Osteoblast (primary cell): ENCODE measurements around the gene CREB3. TPM values are rescaled to one million over a fixed set of nuclear protein-coding genes. Genes with fewer than 3 reads are reported as not detected.

Source experiments
- DNase-seq: peaks from one replicate; pipeline ENCODE4 v3.0.0; 2011; ENCODE audit warnings: low spot score, mixed read lengths; ENCODE audit not compliant: insufficient read length; ENCODE audit errors: missing footprints
- H2AFZ ChIP-seq: 2 replicates; pipeline ENCODE4 v1.6.0; 2011; ENCODE audit warnings: mild to moderate bottlenecking, low read length
- H3K27ac ChIP-seq: 2 replicates; pipeline ENCODE4 v1.5.1; 2011; ENCODE audit warnings: mild to moderate bottlenecking, low read depth, low read length, moderate library complexity
- H3K27me3 ChIP-seq: 2 replicates; pipeline ENCODE4 v1.6.0; 2012; ENCODE audit warnings: mild to moderate bottlenecking, control low read depth, inconsistent platforms, low read length, moderate library complexity; ENCODE audit not compliant: insufficient read depth
- H3K36me3 ChIP-seq: 2 replicates; pipeline ENCODE4 v1.5.1; 2011; ENCODE audit warnings: mild to moderate bottlenecking, low read length, control low read depth, moderate library complexity; ENCODE audit not compliant: insufficient read depth
- H3K4me1 ChIP-seq: 2 replicates; pipeline ENCODE4 v1.5.1; 2011; ENCODE audit warnings: mild to moderate bottlenecking, low read length, control low read depth, moderate library complexity; ENCODE audit not compliant: insufficient read depth
- H3K4me2 ChIP-seq: 2 replicates; pipeline ENCODE4 v1.6.0; 2011; ENCODE audit warnings: mild to moderate bottlenecking, low read length; ENCODE audit not compliant: insufficient read depth
- H3K4me3 ChIP-seq: fragments of 200-600 bp; sonication (generic); 3 replicates; pipeline ENCODE4 v1.5.1; 2012; ENCODE audit warnings: mild to moderate bottlenecking, low read length, inconsistent platforms; ENCODE audit not compliant: insufficient read depth
- H3K79me2 ChIP-seq: 2 replicates; pipeline ENCODE4 v1.6.0; 2012; ENCODE audit warnings: mild to moderate bottlenecking, low read length, control low read depth, inconsistent platforms; ENCODE audit not compliant: insufficient read depth
- H3K9me3 ChIP-seq: 2 replicates; pipeline ENCODE4 v1.5.1; 2011; ENCODE audit warnings: low read depth, low read length, control low read depth
- H4K20me1 ChIP-seq: 2 replicates; pipeline ENCODE4 v1.6.0; 2012; ENCODE audit warnings: mild to moderate bottlenecking, low read length, control low read depth; ENCODE audit not compliant: insufficient read depth
- total RNA-seq: library from RNA; depleted of rRNA; stranded (reverse); fragments of >200 nt; gene quantifications from 2 replicates; pipeline ENCODE4 v1.2.3, GENCODE V29; 2012
- TF ChIP-seq, protein P1 (sequence below): IDR thresholded peaks from 2 replicates; pipeline ENCODE4 v1.5.1; 2011; ENCODE audit warnings: mild to moderate bottlenecking, low read depth, low read length, moderate library complexity; ENCODE audit errors: extremely low read depth

The CREB3 gene
- total RNA-seq, 1 donor, result 64.8 TPM

DNA sequence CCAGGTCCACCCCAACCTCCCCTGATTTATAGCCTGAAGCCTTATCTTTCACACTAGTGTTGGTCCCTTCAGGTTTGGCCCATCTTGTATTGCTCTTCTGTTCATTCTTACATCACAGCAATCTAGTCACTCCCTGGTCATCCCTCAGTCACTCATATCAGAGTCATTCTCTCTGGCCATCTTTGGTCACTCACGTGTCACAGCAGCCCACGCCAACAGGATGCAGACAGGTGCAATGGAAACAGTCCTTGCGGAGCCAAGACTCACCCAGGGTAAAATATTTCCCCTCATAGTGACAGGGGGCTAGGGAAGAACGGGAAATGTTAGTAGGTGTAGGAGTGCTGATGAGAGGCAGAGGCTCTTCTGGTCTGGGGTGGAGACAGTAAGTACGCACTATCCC, 21.0 kb downstream of the CREB3 start:
- H3K27me3 ChIP-seq, result no peaks in the 10 kb centered on the region
- peaks cover 31% of the 10 kb centered on the region for H3K36me3 ChIP-seq
- H3K4me3 ChIP-seq, result no peak overlapping the region
- no peak overlapping the region for H2AFZ ChIP-seq
- H3K27ac ChIP-seq, result no peak overlapping the region
- no peak overlapping the region for H3K4me2 ChIP-seq
- H4K20me1 ChIP-seq, result peaks cover 2% of the 10 kb centered on the region
- peaks cover 17% of the 10 kb centered on the region for H3K79me2 ChIP-seq
- H3K4me1 ChIP-seq, result peaks cover 25% of the 10 kb centered on the region
- TF ChIP-seq, protein P1, sequence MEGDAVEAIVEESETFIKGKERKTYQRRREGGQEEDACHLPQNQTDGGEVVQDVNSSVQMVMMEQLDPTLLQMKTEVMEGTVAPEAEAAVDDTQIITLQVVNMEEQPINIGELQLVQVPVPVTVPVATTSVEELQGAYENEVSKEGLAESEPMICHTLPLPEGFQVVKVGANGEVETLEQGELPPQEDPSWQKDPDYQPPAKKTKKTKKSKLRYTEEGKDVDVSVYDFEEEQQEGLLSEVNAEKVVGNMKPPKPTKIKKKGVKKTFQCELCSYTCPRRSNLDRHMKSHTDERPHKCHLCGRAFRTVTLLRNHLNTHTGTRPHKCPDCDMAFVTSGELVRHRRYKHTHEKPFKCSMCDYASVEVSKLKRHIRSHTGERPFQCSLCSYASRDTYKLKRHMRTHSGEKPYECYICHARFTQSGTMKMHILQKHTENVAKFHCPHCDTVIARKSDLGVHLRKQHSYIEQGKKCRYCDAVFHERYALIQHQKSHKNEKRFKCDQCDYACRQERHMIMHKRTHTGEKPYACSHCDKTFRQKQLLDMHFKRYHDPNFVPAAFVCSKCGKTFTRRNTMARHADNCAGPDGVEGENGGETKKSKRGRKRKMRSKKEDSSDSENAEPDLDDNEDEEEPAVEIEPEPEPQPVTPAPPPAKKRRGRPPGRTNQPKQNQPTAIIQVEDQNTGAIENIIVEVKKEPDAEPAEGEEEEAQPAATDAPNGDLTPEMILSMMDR, result no peak
- no peaks in the 10 kb centered on the region for H3K9me3 ChIP-seq
- DNase-seq, result no peak

DNA sequence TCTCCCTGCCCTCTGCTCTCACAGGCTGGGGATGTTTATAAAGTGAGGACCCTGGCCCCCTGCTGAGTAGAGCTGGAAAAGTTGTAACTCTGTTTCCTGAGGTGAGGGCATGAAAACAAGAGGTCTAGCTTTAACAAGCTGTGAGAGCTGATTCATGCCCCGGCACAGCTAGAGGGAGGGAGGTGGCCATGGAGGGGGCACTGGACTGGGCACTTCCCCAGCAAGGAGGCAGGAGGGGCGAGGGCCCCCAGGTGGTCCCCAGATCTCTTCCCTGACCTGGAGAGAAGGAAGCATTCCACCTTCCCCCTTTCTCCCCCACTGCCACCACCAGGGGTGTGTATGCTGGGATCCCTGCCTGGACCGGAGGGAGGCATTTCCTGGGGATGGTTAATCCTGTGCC, 21.8 kb downstream of the CREB3 start, which contains the start of gene MSMP:
Gene MSMP (minus strand): TSS at position 13 of the 400 bp plus-strand sequence. CDS start 147 bp downstream, outside the sequence.
- no peaks in the 10 kb centered on the region for H3K27me3 ChIP-seq
- peaks cover 29% of the 10 kb centered on the region for H3K4me1 ChIP-seq
- H2AFZ ChIP-seq, result no peak within 1 kb of the TSS
- no peak within 1 kb of the TSS for H3K27ac ChIP-seq
- peaks cover 2% of the 10 kb centered on the region for H4K20me1 ChIP-seq
- no peaks in the 10 kb centered on the region for H3K9me3 ChIP-seq
- TF ChIP-seq, protein P1, result no peak
- H3K79me2 ChIP-seq, result peaks cover 11% of the 10 kb centered on the region
- DNase-seq, result no peak
- H3K36me3 ChIP-seq, result peaks cover 31% of the 10 kb centered on the region
- no peak within 1 kb of the TSS for H3K4me2 ChIP-seq
- no peak within 1 kb of the TSS for H3K4me3 ChIP-seq

DNA sequence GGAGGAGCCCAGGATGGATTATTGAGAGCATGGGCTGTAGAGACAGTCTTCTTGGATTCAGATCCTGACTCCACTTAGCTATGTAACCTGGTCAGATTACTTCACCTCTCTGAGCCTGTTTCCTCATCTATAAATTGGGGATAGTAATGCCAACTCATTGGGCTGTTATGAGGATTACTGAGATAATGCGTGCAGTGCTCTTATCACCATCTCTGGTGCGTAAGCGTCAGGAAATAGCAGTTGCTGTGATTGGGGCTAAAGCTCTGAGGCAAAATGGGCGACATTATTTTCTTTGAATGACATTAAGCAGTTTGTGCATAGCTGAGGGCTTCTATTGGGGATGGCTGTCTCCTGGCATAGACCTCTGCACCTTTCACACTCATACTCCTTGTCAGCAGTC, 22.6 kb downstream of the CREB3 start:
- Histone ChIP-seq H3K36me3 (peaks cover 31% of the 10 kb centered on the region), H3K4me2 (no peak overlapping the region), H4K20me1 (peaks cover 2% of the 10 kb centered on the region), H3K9me3 (no peaks in the 10 kb centered on the region), H3K27ac (no peak overlapping the region), H3K79me2 (peaks cover 3% of the 10 kb centered on the region), H2AFZ (no peak overlapping the region), H3K4me3 (no peak overlapping the region), H3K27me3 (no peaks in the 10 kb centered on the region), H3K4me1 (peaks cover 24% of the 10 kb centered on the region)
- DNase-seq, result no peak
- TF ChIP-seq, protein P1, result no peak

DNA sequence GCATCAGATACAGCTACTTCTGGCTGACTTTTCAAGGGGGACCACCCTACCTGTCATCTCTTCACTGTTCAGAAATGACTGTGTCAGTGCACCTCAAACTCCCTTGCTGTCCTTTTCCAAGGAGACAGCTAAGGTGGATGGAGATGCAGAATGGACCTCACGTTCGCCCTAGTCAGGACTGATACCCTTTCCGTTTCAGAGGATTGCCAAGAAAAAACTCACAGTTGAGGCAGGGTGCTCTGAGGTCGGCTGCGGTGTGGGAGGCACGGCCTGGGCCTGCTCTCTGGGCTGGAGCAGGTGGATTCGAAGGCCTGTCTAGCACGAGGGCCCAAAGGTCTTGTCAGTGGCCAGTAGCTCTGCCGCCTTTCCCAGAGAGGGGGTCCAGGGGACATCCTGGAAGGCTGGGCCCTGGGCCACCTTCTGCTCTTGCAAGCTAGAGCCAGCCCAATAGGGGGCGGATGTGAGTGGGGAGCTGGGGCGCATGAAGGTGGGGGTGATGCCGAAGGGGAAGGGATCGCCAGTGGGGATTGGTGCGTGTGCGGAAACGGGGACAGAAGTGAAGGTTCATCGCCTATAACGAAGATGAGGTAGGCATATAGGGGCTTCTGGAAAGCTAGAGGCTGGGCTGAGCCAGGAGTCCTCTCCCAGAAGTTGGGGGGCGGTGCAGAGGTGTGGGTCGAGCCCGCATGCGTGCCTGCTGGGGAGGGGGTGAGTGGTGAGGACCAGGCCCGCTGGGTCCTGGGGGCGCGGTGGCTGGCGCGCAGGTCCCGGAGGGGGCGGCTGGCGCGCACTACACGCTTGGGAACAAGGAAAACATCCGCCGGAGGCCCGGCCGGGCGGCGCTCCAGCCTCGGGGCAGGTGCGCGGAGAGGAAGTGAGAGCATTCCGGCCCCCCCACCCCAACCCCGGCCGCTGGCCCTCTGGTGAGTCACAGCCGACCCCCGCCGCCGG, 24.1 kb downstream of the CREB3 start:
- Histone ChIP-seq H3K27ac (no peak overlapping the region), H3K79me2 (no peaks in the 10 kb centered on the region), H2AFZ (no peak overlapping the region)

More for the DNA sequence above, 24.1 kb downstream of the CREB3 start:
- no peak for DNase-seq
- Histone ChIP-seq H3K27me3 (no peaks in the 10 kb centered on the region), H3K9me3 (no peaks in the 10 kb centered on the region), H3K4me1 (peaks cover 29% of the 10 kb centered on the region), H3K36me3 (peaks cover 21% of the 10 kb centered on the region), H3K4me3 (peak overlapping the region; percentile 60), H4K20me1 (peaks cover 2% of the 10 kb centered on the region), H3K4me2 (peak overlapping the region; percentile 77)
- TF ChIP-seq, protein P1, result peak; percentile 49
